HG02840 (cell line): ENCODE data around the gene ICAM5.
"Not testable (repeated sequence)": the region's sequence is repeated elsewhere in the genome, so short reads cannot be mapped to it uniquely, and the experiment has no call there.

Experiments
- ATAC-seq: cut with Tn5 transposase; IDR thresholded peaks from one replicate; pipeline ENCODE4 v1.9.1; 2021; ENCODE audit warnings: mild to moderate bottlenecking, moderate library complexity, moderate number of reproducible peaks; ENCODE audit not compliant: unreplicated experiment, low FRiP score

ICAM5 gene

DNA sequence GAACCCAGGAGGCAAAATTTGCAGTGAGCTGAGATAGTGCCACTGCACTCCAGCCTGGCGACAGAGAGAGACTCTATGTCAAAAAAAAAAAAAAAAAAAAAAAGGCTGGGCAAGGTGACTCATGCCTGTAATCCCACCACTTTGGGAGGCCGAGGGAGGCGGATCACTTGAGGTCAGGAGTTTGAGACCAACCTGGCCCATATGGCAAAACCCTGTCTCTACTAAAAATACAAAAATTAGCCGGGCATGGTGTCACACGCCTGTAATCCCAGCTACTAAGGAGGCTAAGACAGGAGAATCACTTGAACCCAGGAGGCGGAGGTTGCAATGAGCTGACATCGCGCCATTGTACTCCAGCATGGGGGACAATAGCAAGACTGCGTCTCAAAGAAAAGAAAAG is 47.0 kb downstream of the ICAM5 start:
- ATAC-seq, result not testable (repeated sequence)

DNA sequence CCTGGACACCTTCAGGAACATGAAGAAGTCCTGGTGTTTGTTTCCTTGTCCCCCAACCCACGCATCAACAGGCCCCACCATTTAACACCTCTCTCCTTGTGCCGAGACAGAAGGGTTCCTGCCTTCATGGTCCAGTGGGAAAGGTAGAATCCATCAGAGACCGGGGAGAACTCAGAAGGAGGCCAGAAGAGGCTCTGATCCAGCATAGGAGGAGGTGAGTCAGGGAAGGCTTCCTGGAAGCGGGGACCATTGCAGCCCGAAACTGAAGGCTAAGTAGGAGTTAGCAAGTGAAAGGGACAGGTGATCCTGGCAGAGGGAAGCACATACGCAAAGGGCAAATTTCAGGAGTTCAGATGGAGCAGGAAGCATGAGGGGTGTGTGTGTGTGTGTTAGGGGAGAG is 49.2 kb downstream of the ICAM5 start:
- ATAC-seq, result no peak

DNA sequence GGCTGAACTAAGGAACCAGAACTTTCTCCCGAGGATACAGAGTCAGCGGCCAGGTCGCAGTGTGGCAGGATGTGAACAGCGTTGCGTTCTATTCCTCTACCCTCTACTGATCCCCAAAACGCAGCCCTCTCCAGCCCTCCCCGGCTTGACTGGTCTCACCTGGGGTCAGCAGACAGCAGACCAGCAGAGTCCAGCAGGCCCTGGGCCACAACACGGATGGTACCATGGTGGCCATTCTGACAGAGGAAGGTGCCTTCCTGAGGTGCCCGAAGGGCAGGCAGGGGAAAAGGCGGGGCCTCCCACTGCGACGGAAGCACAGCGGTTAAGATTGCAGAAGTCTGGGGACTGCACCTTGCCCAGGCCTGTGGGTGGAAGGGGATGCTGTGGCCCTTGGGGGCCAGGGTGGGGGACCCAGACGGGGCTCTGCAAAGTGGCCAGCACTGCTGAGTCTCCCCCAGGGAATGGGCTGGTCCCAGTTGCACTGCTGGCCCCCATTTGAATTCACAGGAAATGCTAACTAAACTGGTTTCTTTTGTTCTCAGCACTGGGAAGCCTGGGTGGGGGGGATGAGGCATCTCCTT is 49.7 kb downstream of the ICAM5 start, which contains the start of gene ICAM3:
Gene ICAM3 (minus strand): TSS at position 245 of the 581 bp plus-strand sequence. CDS start 10 bp downstream, at position 235.
- ATAC-seq, result no peak

DNA sequence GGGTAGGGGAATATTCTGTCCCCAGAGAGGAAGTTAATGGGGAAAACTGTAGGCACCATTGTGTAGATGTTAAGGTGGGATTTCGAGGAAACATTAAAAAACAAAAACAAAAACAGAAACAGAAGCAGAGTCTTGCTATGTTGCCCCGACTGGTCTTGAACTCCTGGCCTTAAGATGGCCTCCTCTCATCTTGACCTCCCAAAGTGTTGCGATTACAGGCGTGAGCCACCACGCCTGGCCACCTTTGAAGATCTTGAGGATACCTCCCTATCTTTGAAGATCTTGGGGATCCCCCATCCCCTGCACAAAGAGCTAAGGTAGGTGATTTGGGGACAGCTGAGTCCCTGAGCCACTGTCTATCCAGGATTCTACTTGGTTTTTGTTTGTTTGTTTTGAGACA is 50.2 kb downstream of the ICAM5 start:
- ATAC-seq, result no peak

DNA sequence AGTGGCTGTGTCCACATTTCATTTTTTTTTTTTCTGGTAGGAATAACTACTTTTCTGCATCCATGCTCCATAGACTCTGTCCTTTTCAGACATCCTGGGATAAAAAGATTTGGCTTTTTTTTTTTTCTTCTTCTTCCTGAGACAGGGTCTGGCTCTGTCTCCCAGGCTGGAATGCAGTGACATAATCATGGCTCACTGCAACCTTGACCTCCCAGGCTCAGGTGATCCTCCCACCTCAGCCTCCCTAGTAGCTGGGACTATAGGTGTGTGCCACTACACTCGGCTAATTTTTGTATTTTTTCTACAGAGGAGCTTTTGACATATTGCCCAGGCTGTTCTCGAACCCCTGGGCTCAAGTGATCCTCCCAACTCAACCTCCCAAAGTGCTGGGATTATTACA is 53.7 kb downstream of the ICAM5 start:
- no peak for ATAC-seq

DNA sequence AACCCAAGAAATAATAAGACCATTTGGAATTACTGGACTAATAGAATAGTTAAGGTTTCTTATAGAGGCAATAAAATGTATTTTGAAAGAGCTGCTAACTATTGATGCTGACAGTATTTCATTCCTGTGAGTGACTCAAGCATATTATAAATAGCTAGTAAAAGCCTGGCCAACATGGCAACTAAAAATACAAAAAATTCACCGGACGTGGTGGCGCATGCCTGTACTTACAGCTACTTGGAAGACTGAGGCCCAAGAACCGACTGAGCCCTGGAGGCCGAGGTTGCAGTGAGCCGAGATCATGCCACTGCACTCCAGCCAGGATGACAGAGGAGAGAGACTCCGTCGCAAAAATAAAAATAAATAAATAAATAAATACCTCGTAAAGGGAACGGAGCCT is 55.0 kb downstream of the ICAM5 start:
- ATAC-seq, result no peak
